ENCODE data around the gene PRRX2.

PRRX2 gene

DNA sequence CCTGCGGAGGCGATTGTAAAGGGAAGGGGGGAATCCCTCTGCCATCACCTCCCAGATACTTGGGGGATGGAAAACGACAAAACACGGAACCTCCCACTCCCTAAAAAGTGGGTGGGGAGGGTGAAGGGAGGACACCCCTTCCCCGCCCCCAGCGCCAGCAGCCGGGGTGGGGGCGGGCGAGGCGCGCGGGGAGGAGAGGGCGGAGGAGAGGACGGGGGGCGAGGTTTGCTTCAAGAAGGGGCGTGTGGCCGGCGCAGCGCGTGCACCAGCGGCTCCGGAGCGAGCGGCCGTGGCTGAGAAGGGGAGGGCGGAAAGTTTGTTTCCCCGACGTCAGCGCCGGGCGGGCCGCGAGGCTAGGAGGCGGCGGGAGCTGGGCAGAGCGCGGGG is at the start of gene PRRX2:
TSS of gene PRRX2 (plus strand) at position 259 of the 387 bp plus-strand sequence. CDS start 221 bp downstream, outside the sequence.
- peak within 1 kb of the TSS; percentile 54 for H3K4me3 ChIP-seq (ENCODE audit: low read length)
- H3K9ac ChIP-seq (ENCODE audit: low read depth, low read length), result no peak within 1 kb of the TSS
- no peaks in the 10 kb centered on the region for H3K36me3 ChIP-seq (ENCODE audit: insufficient read depth, low read depth, low read length)
- H3K4me1 ChIP-seq (ENCODE audit: insufficient read depth, low read length), result no peaks in the 10 kb centered on the region
- peaks cover 48% of the 10 kb centered on the region for H3K27me3 ChIP-seq (ENCODE audit: insufficient read depth, low read length)
- H3K9me3 ChIP-seq (ENCODE audit: insufficient read depth, low read depth, low read length), result no peaks in the 10 kb centered on the region
- no peak within 1 kb of the TSS for H3K27ac ChIP-seq (ENCODE audit: low read length)

DNA sequence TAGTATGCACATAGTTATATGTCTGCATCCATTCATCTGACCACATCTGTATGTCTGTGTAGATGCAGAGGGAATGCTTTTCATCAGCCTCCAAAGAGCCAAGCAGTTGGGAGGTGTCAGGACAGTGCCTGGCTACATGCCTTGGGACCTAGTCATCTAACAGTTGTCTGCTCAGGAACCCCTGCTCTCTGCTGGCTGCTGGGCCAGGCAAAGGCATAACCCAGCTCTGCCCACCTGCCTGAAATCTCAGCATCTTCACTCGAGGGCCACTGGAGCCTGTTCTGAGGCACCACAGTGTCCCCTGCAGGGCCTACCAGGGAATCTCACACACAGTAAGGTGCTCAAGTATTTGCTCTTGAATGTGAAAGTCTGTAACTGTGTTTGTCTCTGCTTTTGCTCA is 48.3 kb upstream of the PRRX2 start:
- no peak overlapping the region for H3K4me3 ChIP-seq (ENCODE audit: low read length)
- H3K9ac ChIP-seq (ENCODE audit: low read depth, low read length), result no peak overlapping the region
- H3K27ac ChIP-seq (ENCODE audit: low read length), result no peak overlapping the region
- H3K9me3 ChIP-seq (ENCODE audit: insufficient read depth, low read depth, low read length), result no peaks in the 10 kb centered on the region
- H3K36me3 ChIP-seq (ENCODE audit: insufficient read depth, low read depth, low read length), result no peaks in the 10 kb centered on the region
- 0 out of 2 replicates have a peak, but pooled peaks cover 4% of the 10 kb centered on the region for H3K4me1 ChIP-seq (ENCODE audit: insufficient read depth, low read length)
- H3K27me3 ChIP-seq (ENCODE audit: insufficient read depth, low read length), result peaks cover 41% of the 10 kb centered on the region

DNA sequence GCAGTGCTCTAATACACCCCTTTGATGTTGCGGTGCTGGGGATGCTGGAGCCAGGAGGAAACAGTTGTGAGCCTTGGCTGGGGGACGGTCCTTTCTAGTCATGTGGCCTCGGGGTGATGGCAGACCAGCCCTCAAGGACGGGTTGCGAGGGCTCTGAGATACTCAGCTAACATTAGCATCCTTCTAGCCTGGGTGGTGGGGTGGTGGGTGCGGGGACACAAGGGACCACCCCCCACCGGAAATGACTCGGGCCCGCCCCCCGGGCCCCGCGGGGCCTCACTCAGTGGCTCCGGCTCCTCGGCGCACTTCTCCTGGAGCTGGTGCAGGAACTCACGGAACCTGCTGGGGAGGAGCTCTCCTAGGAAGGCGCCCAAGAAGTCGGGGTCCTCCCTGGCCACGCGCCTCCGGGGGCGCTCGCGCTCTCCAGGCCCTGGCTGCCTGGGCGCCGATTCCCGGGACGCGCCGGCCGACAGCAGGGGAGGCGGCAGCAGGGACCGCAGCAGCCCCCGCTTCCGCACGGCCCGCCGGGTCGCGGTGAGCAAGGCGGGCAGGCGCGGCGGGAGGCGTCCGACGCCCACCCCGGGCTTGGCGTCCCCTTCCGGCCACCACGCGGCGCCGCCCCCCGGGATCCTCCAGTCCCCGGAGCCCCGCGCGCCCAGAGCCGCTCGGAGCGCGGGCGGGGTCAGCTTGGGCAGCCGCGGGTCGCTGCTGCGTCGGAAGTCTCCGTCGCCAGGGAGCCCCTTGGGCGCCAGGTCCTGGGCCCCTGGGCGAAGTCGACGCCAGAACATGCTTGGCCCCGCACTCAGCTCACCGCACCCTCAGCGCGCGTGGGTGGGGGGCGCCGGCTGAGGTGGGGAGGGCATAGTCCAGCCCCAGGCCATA is 45.4 kb upstream of the PRRX2 start:
- Histone ChIP-seq H3K27ac (ENCODE audit: low read length) (no peak overlapping the region), H3K4me1 (ENCODE audit: insufficient read depth, low read length) (0 out of 2 replicates have a peak, but pooled peaks cover 4% of the 10 kb centered on the region)

DNA sequence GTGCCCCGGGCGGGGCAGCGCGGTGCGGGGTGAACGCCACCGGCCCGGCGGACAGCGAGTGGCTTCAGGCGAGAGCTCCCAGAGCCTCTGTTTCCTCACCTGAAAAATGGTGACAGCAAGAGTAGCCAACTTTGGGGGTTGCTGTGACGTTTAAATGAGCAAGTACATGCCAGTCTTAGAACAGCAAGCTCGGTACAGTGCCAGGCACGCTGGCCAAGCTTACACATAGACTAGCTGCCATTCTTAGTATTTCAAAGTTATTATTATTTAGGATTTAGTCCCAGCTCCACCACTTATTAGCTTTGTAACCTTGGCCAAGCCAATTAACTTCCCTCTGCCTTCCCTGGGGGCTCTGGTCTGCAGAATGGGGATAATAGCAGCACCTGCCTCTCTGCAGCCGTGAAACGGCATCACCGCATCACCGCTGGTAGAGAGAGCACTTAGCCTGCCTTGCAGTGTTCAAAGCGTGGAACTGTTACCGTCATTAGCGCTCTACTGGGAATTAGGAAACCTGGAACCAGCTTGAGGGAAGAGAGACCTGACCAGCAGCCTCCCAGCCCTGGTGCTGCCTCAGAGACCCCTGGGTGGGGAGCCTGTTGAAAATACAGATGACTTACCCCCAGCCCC is 44.7 kb upstream of the PRRX2 start, which contains the start of gene C9orf50:
TSS of gene C9orf50 (minus strand) at position 433 of the 627 bp plus-strand sequence. CDS start 527 bp downstream, outside the sequence.
- Histone ChIP-seq H3K27ac (ENCODE audit: low read length) (no peak within 1 kb of the TSS), H3K36me3 (ENCODE audit: insufficient read depth, low read depth, low read length) (no peaks in the 10 kb centered on the region), H3K9me3 (ENCODE audit: insufficient read depth, low read depth, low read length) (no peaks in the 10 kb centered on the region), H3K27me3 (ENCODE audit: insufficient read depth, low read length) (peaks cover 41% of the 10 kb centered on the region), H3K4me3 (ENCODE audit: low read length) (peak within 1 kb of the TSS; percentile 64), H3K9ac (ENCODE audit: low read depth, low read length) (no peak within 1 kb of the TSS; the same call in 1 of the 2 replicates), H3K4me1 (ENCODE audit: insufficient read depth, low read length) (0 out of 2 replicates have a peak, but pooled peaks cover 4% of the 10 kb centered on the region)

More for the DNA sequence above, 45.4 kb upstream of the PRRX2 start:
- H3K9ac ChIP-seq (ENCODE audit: low read depth, low read length), result no peak overlapping the region; the same call in 1 of the 2 replicates
- H3K4me3 ChIP-seq (ENCODE audit: low read length), result peak overlapping the region; percentile 64
- peaks cover 41% of the 10 kb centered on the region for H3K27me3 ChIP-seq (ENCODE audit: insufficient read depth, low read length)
- no peaks in the 10 kb centered on the region for H3K36me3 ChIP-seq (ENCODE audit: insufficient read depth, low read depth, low read length)
- no peaks in the 10 kb centered on the region for H3K9me3 ChIP-seq (ENCODE audit: insufficient read depth, low read depth, low read length)

DNA sequence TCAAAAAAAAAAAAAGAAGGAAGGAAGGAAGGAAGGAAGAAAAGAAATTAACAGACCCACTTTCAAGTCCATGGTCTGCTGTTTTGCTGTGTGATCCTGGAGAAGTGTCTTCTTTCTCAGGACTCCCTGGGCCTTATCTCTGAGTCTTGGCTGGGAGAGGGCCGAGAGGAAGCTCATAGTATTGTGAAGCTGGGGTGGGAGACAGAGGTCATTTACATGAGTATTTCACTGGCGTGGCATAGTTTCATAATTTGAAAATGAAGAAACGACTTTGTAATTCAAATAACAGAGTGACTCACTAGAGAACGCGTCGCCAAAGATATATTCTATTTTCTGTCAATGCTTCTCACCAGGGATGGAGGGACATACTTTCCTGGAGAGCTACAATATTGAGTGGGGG is 42.1 kb upstream of the PRRX2 start:
- Histone ChIP-seq H3K36me3 (ENCODE audit: insufficient read depth, low read depth, low read length) (peaks cover 10% of the 10 kb centered on the region), H3K27me3 (ENCODE audit: insufficient read depth, low read length) (peaks cover 34% of the 10 kb centered on the region), H3K4me1 (ENCODE audit: insufficient read depth, low read length) (peaks cover 16% of the 10 kb centered on the region), H3K27ac (ENCODE audit: low read length) (no peak overlapping the region), H3K4me3 (ENCODE audit: low read length) (no peak overlapping the region), H3K9ac (ENCODE audit: low read depth, low read length) (no peak overlapping the region), H3K9me3 (ENCODE audit: insufficient read depth, low read depth, low read length) (no peaks in the 10 kb centered on the region)

DNA sequence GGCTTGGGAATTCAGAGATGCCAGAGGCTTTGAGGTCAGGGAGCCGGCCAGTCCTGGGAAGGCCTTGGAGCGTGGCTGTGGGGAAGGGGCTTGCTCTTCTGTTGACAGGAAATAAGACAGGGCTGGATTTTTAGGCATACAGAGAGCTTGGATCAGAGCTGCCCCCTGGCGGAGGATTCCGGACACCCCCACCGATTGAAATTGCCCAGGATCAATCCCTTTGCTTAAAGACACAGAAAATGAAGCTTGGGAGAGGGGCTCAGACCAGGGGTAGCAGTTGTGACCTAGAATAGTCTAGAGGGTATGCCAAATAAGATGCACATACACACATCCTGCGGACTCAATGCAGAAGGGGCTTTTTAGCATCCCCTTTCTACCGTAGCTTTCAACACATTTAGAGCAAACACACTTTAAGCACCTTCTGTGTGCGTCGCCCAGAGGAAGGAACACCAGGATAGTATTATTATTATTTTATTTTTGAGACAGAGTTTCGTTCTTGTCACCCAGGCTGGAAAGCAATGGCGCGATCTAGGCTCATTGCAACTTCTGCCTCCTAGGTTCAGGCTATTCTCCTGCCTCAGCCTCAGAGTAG is 41.2 kb upstream of the PRRX2 start:
- Histone ChIP-seq H3K36me3 (ENCODE audit: insufficient read depth, low read depth, low read length) (peaks cover 18% of the 10 kb centered on the region), H3K27ac (ENCODE audit: low read length) (no peak overlapping the region), H3K9ac (ENCODE audit: low read depth, low read length) (no peak overlapping the region), H3K27me3 (ENCODE audit: insufficient read depth, low read length) (peaks cover 29% of the 10 kb centered on the region), H3K4me1 (ENCODE audit: insufficient read depth, low read length) (peaks cover 16% of the 10 kb centered on the region), H3K4me3 (ENCODE audit: low read length) (no peak overlapping the region), H3K9me3 (ENCODE audit: insufficient read depth, low read depth, low read length) (no peaks in the 10 kb centered on the region)

DNA sequence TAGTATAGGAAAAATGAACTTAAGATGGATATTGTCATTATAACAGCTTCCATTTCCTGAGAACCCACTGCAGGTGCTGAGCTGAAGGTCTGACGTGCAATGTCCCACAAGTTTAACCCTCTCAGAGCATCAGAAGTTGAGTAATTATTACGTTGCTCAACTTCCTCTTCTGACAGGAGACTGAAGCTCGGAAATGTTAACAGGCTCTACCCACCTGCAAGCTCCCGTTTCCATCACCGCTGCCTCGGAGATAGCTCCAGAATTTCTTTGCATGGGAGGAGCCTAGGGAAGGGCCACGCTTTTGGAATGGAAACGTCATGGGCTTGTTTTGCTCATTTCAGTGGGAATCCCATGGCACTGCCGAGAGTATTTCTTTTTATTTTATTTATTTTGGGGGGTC is 40.5 kb upstream of the PRRX2 start:
- Histone ChIP-seq H3K27me3 (ENCODE audit: insufficient read depth, low read length) (peaks cover 22% of the 10 kb centered on the region), H3K36me3 (ENCODE audit: insufficient read depth, low read depth, low read length) (peaks cover 18% of the 10 kb centered on the region), H3K27ac (ENCODE audit: low read length) (no peak overlapping the region), H3K4me1 (ENCODE audit: insufficient read depth, low read length) (peaks cover 16% of the 10 kb centered on the region), H3K9ac (ENCODE audit: low read depth, low read length) (no peak overlapping the region), H3K4me3 (ENCODE audit: low read length) (no peak overlapping the region), H3K9me3 (ENCODE audit: insufficient read depth, low read depth, low read length) (no peaks in the 10 kb centered on the region)

DNA sequence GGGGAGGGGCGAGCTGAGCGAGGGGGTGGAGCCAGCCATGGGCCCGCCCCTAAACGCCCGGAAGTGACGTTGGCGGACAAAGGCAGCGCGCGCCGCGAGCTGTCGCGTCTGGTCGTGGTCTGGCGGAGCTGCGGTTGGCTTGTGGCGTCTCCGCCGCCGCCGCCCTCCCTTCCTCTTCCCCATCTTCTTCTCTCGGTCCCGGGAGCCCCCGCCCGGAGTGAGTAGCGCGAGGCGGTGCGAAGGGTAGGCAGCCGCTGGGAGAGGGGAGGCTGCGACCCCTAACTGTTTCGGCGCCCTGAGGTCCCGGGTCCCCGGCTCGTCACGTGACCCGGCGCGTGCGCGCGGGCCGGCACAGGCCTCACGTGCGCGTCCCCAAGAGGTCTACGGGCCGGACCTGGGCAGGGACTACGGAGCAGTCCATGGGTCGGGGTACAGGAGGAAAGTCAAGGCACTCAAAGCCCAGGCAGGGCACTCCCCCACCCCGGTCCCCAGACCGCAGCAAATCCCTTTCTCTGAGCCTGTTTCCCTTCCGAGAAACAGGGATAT is 39.3 kb upstream of the PRRX2 start, which contains the start of gene NTMT1:
TSS of gene NTMT1 (plus strand) at position 85 of the 546 bp plus-strand sequence. CDS start 6,541 bp downstream, outside the sequence.
- H3K9me3 ChIP-seq (ENCODE audit: insufficient read depth, low read depth, low read length), result no peaks in the 10 kb centered on the region
- peak within 1 kb of the TSS; percentile 89 for H3K27ac ChIP-seq (ENCODE audit: low read length)
- H3K36me3 ChIP-seq (ENCODE audit: insufficient read depth, low read depth, low read length), result peaks cover 21% of the 10 kb centered on the region
- H3K9ac ChIP-seq (ENCODE audit: low read depth, low read length), result peak within 1 kb of the TSS; percentile 90
- peak within 1 kb of the TSS; percentile 85 for H3K4me3 ChIP-seq (ENCODE audit: low read length)
- peaks cover 10% of the 10 kb centered on the region for H3K27me3 ChIP-seq (ENCODE audit: insufficient read depth, low read length)
- H3K4me1 ChIP-seq (ENCODE audit: insufficient read depth, low read length), result peaks cover 12% of the 10 kb centered on the region

DNA sequence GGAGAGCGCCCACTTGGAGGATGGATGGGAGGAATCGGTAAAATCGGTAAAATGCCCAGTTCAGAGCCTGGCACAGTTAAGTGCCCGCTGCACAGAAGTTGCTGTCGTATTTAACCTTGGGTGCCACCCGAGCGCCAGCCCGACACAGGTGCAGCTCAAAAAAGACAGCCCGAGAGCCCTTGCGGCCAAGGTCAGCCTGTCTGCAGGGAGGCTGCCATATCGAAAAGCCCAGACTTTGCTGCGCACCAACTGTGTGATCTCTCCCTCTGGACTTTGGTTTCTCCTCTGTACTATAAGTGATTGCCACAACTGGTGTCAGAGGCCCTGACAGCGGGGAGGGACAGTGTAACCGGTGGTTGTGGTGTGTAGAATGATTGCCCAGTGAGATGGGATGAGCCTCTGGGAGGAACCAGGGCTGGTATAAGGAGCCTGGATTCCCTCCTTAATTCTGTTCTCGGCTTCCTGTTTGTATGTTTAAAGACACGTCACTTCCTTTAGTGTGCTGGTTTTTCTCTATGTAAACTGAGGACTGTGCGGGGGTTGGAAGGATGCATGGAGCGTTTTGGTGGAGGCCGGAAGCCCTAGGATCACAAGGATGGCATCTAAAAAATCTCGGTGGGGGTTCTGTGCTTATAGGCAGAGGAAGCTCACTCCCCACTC is 38.7 kb upstream of the PRRX2 start:
- peaks cover 12% of the 10 kb centered on the region for H3K4me1 ChIP-seq (ENCODE audit: insufficient read depth, low read length)
- H3K4me3 ChIP-seq (ENCODE audit: low read length), result peak overlapping the region; percentile 85
- peaks cover 21% of the 10 kb centered on the region for H3K36me3 ChIP-seq (ENCODE audit: insufficient read depth, low read depth, low read length)

DNA sequence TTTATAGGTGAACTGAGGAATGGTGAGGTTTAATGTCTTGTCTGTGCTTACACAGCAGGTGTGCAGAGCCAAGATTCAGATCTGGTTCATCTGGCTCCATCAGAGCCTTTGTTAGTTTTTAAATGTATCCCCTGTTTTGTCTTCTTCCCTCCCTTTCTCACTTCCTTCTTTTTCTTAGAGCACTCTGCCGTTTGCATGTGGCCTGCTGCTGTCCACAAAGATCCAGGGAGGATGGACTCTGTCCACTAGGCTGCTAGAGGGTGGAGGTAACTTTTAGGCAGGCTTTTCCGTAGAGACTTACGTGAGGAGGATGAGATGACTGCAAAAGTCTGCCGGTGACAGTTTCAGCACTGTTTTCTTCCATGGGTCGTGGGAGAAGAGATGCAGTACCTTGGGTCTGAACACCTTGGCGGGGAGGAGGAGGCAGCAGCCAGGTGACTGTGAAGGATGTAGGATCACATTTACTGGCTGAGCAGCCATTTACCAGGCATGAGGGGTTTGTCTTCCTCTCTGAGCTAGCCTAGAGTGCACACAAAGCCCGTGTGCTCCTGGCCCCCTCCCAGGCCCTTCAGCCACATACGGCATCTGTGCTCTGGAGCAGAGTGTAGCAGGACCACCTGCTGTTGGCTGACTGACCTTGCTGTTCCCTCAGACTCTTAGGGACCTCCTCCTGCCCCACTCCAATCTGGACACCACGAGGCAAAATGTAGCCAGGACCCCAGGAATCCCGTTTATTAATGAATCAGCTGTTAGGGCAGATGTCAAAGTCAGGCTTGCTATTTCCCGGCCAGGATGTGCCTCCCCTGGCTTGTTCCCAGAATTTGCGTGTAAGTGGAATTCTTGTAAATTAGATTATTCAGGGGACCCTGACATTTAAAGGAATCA is 37.6 kb upstream of the PRRX2 start:
- H3K9me3 ChIP-seq (ENCODE audit: insufficient read depth, low read depth, low read length), result no peaks in the 10 kb centered on the region
- H3K4me1 ChIP-seq (ENCODE audit: insufficient read depth, low read length), result peaks cover 12% of the 10 kb centered on the region
- peak overlapping the region; percentile 85; the same call in 1 of the 2 replicates for H3K4me3 ChIP-seq (ENCODE audit: low read length)
- peaks cover 29% of the 10 kb centered on the region for H3K36me3 ChIP-seq (ENCODE audit: insufficient read depth, low read depth, low read length)
- no peaks in the 10 kb centered on the region for H3K27me3 ChIP-seq (ENCODE audit: insufficient read depth, low read length)
- H3K27ac ChIP-seq (ENCODE audit: low read length), result no peak overlapping the region
- peak overlapping the region; percentile 90; the same call in 1 of the 2 replicates for H3K9ac ChIP-seq (ENCODE audit: low read depth, low read length)

More for the DNA sequence above, 38.7 kb upstream of the PRRX2 start:
- Histone ChIP-seq H3K27me3 (ENCODE audit: insufficient read depth, low read length) (peaks cover 4% of the 10 kb centered on the region), H3K9ac (ENCODE audit: low read depth, low read length) (peak overlapping the region; percentile 90), H3K27ac (ENCODE audit: low read length) (no peak overlapping the region), H3K9me3 (ENCODE audit: insufficient read depth, low read depth, low read length) (no peaks in the 10 kb centered on the region)

Measured in iPS-20b (cell line).